ENCODE data around the gene RANBP3L.

DNA sequence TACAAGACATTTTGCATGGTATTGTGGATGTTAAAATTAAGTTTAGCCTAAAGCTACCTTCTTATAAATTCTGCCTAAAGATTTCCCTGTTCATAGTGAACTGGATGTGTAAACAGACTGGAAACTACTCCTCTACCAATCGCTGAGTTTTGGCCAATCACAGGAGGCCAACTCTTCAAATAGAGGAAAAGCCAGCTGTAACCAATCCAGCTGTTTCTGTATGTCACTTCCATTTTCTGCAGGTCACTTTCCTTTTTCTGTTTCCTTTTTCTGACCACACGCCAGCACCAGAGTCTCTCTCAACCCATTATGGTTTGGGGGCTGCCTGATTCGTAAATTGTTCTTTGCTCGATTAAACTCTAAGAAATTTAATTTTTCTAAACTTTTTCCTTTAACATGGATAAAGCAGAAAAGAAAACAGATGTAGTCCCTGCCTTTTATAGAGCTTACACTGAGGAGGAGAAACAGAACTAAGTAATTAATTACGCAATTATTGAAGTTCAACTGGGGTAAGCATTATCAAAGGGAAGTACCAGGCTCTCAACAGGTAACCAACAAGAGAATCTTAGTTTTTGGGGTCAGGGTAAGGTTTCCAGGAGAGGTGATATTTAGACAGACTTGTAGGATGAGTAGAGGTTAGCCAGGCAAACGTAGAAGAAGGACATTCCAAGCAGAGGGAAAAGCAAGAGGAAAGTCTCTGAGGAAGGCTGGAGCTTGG, 27.7 kb downstream of the RANBP3L start:
- TF ChIP-seq SIN3A (IDR thresholded peaks at IDR 0.05; ENCODE audit: borderline replicate concordance, insufficient read depth, low read length) (no peak), POLR2AphosphoS5 (IDR thresholded peaks at IDR 0.05; ENCODE audit: low read depth, low read length) (no peak)

Data from PFSK-1 (cell line).